Testis (tissue), 2 donors: Measurements from ENCODE around the gene NPDC1.

Source experiments
- POLR2A ChIP-seq: fragments of 450-650 bp; IDR thresholded peaks from one replicate; pipeline ENCODE4 v1.6.1; 2017; ENCODE audit warnings: antibody characterized with exemption, mild to moderate bottlenecking, moderate library complexity
- TF ChIP-seq, protein P1 (sequence below), 3 experiments: fragments of 450-650 bp in 2 of 3; fragments of 200-600 bp in 1 of 3; sonication (generic) in 1 of 3; IDR thresholded peaks; one replicate each; pipeline ENCODE4 v1.5.1; 2016 to 2019; ENCODE audit warnings: antibody characterized with exemption in 3 of 3, mild to moderate bottlenecking in 2 of 3, moderate library complexity in 1 of 3

DNA sequence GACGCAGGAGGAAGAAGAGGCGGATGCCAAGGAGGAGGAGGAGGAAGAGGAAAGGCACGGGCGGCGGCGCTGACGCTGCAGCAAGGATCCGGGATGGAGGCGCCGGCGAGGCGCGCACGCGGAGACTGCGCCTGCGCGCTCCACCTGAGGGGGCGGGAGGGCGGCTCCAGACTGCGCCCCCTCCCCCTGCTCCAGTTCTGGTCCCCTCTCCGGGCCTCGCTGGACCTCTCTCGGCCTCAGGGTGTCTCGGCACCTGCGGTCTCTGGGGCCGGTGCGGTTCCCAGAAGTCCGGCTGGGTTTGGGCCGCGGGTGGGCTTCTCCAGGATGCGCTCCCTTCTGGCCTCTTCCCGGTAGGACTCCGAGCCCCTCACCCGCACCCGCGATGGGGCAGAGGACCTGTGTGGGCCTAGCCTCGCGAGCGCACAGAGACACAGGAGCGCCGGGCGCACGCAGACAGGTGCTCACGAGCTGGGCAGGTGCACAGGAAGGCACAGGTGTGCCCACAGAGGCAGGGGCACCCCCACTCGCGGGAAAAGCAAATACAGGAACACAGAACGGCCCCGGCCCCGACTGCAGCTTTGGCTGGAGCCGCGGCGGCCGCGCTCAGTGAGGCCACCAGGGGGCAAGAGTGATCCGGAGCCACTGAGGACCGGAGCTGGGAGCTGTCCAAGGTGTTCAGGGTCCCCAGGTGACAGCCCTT is at the start of gene NPDC1:
- TF ChIP-seq POLR2A = no peak
- TF ChIP-seq, protein P1, sequence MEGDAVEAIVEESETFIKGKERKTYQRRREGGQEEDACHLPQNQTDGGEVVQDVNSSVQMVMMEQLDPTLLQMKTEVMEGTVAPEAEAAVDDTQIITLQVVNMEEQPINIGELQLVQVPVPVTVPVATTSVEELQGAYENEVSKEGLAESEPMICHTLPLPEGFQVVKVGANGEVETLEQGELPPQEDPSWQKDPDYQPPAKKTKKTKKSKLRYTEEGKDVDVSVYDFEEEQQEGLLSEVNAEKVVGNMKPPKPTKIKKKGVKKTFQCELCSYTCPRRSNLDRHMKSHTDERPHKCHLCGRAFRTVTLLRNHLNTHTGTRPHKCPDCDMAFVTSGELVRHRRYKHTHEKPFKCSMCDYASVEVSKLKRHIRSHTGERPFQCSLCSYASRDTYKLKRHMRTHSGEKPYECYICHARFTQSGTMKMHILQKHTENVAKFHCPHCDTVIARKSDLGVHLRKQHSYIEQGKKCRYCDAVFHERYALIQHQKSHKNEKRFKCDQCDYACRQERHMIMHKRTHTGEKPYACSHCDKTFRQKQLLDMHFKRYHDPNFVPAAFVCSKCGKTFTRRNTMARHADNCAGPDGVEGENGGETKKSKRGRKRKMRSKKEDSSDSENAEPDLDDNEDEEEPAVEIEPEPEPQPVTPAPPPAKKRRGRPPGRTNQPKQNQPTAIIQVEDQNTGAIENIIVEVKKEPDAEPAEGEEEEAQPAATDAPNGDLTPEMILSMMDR (IDR thresholded peaks at IDR 0.05) = peak; percentile 80 to 85 (median 81)
